ENCODE results near the gene BCL2L12.
A peak's percentile ranks its signal among the peaks of the same experiment; 100 is the strongest.

Gene BCL2L12

DNA sequence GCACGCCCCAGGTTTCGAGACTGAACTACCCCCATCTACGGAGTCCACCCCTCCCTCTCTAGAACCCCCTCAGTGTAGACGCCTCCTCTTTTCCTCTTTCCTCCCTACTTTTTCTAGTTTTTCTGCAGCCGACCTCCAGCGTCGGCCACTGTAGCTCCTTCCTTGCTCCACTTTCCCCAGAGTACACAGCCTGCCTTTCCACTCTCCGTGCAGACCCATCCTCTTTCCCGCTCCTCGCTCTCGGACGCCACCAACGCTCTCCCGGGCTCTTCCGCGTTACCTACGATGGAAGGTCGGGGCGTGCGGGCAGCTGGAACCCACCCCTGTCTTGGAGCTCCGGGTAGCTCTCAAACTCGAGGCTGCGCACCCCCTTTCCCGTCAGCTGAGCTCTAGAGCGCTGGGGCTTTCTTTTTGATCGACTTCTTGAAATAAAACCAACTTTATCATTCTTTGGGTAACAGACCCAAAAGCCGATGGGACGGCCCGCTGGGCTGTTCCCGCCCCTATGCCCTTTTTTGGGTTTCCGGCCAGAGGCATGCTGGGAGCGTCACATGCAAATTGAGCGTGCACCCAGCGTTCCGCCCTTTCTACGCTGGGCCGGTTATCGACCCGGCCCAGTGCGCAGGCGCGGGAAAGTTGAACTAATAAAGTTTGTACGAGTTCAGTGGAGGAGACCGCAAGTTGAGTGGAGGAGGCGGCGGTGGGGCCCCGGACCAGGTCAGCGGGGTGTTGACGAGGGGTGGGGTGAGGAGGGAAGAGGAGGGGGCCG, at the start of gene BCL2L12, which contains the start of gene IRF3 (continued):
- TF ChIP-seq, protein P1, sequence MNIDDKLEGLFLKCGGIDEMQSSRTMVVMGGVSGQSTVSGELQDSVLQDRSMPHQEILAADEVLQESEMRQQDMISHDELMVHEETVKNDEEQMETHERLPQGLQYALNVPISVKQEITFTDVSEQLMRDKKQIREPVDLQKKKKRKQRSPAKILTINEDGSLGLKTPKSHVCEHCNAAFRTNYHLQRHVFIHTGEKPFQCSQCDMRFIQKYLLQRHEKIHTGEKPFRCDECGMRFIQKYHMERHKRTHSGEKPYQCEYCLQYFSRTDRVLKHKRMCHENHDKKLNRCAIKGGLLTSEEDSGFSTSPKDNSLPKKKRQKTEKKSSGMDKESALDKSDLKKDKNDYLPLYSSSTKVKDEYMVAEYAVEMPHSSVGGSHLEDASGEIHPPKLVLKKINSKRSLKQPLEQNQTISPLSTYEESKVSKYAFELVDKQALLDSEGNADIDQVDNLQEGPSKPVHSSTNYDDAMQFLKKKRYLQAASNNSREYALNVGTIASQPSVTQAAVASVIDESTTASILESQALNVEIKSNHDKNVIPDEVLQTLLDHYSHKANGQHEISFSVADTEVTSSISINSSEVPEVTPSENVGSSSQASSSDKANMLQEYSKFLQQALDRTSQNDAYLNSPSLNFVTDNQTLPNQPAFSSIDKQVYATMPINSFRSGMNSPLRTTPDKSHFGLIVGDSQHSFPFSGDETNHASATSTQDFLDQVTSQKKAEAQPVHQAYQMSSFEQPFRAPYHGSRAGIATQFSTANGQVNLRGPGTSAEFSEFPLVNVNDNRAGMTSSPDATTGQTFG (tag by site-specific recombination; IDR thresholded peaks at IDR 0.05; ENCODE audit: borderline replicate concordance) = no peak
- TF ChIP-seq ZNF404 (tag by site-specific recombination; IDR thresholded peaks at IDR 0.05) = no peak
- TF ChIP-seq, protein P2, sequence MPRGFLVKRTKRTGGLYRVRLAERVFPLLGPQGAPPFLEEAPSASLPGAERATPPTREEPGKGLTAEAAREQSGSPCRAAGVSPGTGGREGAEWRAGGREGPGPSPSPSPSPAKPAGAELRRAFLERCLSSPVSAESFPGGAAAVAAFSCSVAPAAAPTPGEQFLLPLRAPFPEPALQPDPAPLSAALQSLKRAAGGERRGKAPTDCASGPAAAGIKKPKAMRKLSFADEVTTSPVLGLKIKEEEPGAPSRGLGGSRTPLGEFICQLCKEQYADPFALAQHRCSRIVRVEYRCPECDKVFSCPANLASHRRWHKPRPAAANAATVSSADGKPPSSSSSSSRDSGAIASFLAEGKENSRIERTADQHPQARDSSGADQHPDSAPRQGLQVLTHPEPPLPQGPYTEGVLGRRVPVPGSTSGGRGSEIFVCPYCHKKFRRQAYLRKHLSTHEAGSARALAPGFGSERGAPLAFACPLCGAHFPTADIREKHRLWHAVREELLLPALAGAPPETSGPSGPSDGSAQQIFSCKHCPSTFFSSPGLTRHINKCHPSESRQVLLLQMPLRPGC (tag by site-specific recombination; IDR thresholded peaks at IDR 0.05) = no peak
- TF ChIP-seq ZNF366 (tag by site-specific recombination; conservative IDR thresholded peaks at IDR 0.05) = peak; percentile 61; the same call in 1 of the 2 replicates
- no peak; the same call in 1 of the 2 replicates for TF ChIP-seq ZNF792 (tag by site-specific recombination; IDR thresholded peaks at IDR 0.05)
- no peak for TF ChIP-seq OSR2 (tag by site-specific recombination; IDR thresholded peaks at IDR 0.05)
- TF ChIP-seq, protein P3, sequence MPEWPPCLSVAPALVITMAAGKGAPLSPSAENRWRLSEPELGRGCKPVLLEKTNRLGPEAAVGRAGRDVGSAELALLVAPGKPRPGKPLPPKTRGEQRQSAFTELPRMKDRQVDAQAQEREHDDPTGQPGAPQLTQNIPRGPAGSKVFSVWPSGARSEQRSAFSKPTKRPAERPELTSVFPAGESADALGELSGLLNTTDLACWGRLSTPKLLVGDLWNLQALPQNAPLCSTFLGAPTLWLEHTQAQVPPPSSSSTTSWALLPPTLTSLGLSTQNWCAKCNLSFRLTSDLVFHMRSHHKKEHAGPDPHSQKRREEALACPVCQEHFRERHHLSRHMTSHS (tag by site-specific recombination; IDR thresholded peaks at IDR 0.05) = no peak
- TF ChIP-seq, protein P4, sequence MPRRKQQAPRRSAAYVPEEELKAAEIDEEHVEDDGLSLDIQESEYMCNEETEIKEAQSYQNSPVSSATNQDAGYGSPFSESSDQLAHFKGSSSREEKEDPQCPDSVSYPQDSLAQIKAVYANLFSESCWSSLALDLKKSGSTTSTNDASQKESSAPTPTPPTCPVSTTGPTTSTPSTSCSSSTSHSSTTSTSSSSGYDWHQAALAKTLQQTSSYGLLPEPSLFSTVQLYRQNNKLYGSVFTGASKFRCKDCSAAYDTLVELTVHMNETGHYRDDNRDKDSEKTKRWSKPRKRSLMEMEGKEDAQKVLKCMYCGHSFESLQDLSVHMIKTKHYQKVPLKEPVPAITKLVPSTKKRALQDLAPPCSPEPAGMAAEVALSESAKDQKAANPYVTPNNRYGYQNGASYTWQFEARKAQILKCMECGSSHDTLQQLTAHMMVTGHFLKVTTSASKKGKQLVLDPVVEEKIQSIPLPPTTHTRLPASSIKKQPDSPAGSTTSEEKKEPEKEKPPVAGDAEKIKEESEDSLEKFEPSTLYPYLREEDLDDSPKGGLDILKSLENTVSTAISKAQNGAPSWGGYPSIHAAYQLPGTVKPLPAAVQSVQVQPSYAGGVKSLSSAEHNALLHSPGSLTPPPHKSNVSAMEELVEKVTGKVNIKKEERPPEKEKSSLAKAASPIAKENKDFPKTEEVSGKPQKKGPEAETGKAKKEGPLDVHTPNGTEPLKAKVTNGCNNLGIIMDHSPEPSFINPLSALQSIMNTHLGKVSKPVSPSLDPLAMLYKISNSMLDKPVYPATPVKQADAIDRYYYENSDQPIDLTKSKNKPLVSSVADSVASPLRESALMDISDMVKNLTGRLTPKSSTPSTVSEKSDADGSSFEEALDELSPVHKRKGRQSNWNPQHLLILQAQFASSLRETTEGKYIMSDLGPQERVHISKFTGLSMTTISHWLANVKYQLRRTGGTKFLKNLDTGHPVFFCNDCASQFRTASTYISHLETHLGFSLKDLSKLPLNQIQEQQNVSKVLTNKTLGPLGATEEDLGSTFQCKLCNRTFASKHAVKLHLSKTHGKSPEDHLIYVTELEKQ (tag by site-specific recombination; IDR thresholded peaks at IDR 0.05; ENCODE audit: borderline replicate concordance) = no peak; the same call in 1 of the 2 replicates
- TF ChIP-seq ZNF138 (tag by site-specific recombination; IDR thresholded peaks at IDR 0.05; ENCODE audit: borderline replicate concordance) = no peak
- TF ChIP-seq, protein P5, sequence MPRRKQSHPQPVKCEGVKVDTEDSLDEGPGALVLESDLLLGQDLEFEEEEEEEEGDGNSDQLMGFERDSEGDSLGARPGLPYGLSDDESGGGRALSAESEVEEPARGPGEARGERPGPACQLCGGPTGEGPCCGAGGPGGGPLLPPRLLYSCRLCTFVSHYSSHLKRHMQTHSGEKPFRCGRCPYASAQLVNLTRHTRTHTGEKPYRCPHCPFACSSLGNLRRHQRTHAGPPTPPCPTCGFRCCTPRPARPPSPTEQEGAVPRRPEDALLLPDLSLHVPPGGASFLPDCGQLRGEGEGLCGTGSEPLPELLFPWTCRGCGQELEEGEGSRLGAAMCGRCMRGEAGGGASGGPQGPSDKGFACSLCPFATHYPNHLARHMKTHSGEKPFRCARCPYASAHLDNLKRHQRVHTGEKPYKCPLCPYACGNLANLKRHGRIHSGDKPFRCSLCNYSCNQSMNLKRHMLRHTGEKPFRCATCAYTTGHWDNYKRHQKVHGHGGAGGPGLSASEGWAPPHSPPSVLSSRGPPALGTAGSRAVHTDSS (tag by site-specific recombination; IDR thresholded peaks at IDR 0.05) = no peak
- TF ChIP-seq, protein P6, sequence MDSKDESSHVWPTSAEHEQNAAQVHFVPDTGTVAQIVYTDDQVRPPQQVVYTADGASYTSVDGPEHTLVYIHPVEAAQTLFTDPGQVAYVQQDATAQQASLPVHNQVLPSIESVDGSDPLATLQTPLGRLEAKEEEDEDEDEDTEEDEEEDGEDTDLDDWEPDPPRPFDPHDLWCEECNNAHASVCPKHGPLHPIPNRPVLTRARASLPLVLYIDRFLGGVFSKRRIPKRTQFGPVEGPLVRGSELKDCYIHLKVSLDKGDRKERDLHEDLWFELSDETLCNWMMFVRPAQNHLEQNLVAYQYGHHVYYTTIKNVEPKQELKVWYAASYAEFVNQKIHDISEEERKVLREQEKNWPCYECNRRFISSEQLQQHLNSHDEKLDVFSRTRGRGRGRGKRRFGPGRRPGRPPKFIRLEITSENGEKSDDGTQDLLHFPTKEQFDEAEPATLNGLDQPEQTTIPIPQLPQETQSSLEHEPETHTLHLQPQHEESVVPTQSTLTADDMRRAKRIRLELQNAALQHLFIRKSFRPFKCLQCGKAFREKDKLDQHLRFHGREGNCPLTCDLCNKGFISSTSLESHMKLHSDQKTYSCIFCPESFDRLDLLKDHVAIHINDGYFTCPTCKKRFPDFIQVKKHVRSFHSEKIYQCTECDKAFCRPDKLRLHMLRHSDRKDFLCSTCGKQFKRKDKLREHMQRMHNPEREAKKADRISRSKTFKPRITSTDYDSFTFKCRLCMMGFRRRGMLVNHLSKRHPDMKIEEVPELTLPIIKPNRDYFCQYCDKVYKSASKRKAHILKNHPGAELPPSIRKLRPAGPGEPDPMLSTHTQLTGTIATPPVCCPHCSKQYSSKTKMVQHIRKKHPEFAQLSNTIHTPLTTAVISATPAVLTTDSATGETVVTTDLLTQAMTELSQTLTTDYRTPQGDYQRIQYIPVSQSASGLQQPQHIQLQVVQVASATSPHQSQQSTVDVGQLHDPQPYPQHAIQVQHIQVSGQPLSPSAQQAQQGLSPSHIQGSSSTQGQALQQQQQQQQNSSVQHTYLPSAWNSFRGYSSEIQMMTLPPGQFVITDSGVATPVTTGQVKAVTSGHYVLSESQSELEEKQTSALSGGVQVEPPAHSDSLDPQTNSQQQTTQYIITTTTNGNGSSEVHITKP (tag by site-specific recombination; IDR thresholded peaks at IDR 0.05) = peak; percentile 98
- no peak for TF ChIP-seq ZNF324 (tag by site-specific recombination; IDR thresholded peaks at IDR 0.05)
- TF ChIP-seq, protein P7, sequence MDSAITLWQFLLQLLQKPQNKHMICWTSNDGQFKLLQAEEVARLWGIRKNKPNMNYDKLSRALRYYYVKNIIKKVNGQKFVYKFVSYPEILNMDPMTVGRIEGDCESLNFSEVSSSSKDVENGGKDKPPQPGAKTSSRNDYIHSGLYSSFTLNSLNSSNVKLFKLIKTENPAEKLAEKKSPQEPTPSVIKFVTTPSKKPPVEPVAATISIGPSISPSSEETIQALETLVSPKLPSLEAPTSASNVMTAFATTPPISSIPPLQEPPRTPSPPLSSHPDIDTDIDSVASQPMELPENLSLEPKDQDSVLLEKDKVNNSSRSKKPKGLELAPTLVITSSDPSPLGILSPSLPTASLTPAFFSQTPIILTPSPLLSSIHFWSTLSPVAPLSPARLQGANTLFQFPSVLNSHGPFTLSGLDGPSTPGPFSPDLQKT (IDR thresholded peaks at IDR 0.05; ENCODE audit: borderline replicate concordance, low read depth, low read length) = peak; percentile 100
- TF ChIP-seq ZBTB1 (tag by site-specific recombination; IDR thresholded peaks at IDR 0.05) = no peak
- no peak for TF ChIP-seq ZSCAN23 (tag by site-specific recombination; IDR thresholded peaks at IDR 0.05)
- TF ChIP-seq ZNF623 (tag by site-specific recombination; IDR thresholded peaks at IDR 0.05) = no peak; the same call in 1 of the 2 replicates
